ENCODE results near the gene CAMSAP2. TPM values are rescaled to one million over a fixed set of nuclear protein-coding genes. Genes with fewer than 3 reads are reported as not detected.

The CAMSAP2 gene
- total and polyA plus RNA-seq, 12 donors: 7.0 to 47.1 (median 38.1) TPM

DNA sequence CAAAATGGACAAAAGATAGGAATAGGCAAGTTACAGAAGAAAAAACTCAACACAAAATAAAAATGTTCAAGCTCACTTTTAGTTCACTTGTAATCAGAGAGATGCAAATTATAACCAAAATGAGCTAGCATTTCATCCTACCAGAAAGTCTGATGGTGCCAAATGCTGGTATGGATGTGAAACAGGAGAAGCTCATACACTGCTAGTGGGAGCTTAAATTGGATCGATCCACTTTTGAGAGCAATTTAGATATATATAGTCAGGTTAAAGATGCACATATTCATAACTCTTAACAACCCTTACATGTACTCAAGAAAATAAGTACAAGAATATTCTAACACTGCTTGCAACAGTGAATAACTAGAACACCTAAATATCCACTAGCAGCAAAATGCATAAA lies 18.5 kb upstream of the CAMSAP2 start:
- TF ChIP-seq, protein P1, sequence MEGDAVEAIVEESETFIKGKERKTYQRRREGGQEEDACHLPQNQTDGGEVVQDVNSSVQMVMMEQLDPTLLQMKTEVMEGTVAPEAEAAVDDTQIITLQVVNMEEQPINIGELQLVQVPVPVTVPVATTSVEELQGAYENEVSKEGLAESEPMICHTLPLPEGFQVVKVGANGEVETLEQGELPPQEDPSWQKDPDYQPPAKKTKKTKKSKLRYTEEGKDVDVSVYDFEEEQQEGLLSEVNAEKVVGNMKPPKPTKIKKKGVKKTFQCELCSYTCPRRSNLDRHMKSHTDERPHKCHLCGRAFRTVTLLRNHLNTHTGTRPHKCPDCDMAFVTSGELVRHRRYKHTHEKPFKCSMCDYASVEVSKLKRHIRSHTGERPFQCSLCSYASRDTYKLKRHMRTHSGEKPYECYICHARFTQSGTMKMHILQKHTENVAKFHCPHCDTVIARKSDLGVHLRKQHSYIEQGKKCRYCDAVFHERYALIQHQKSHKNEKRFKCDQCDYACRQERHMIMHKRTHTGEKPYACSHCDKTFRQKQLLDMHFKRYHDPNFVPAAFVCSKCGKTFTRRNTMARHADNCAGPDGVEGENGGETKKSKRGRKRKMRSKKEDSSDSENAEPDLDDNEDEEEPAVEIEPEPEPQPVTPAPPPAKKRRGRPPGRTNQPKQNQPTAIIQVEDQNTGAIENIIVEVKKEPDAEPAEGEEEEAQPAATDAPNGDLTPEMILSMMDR (IDR thresholded peaks at IDR 0.05): no peak
- no peaks in the 10 kb centered on the region for H3K4me1 ChIP-seq
- H3K4me3 ChIP-seq: no peak overlapping the region
- H3K27me3 ChIP-seq: peaks cover 0 to 4% (median 0%) of the 10 kb centered on the region in 7 donors
- no peaks in the 10 kb centered on the region for H3K9me3 ChIP-seq
- intact Hi-C loops (cut with DNase I): no loop called here
- H3K36me3 ChIP-seq: no peaks in the 10 kb centered on the region
- DNase-seq: no peak
- WGBS, 2 donors: 86 to 87% methylated on average over 1 of the region's 1 CpG
- no peak for ATAC-seq
- H3K27ac ChIP-seq: no peak overlapping the region

DNA sequence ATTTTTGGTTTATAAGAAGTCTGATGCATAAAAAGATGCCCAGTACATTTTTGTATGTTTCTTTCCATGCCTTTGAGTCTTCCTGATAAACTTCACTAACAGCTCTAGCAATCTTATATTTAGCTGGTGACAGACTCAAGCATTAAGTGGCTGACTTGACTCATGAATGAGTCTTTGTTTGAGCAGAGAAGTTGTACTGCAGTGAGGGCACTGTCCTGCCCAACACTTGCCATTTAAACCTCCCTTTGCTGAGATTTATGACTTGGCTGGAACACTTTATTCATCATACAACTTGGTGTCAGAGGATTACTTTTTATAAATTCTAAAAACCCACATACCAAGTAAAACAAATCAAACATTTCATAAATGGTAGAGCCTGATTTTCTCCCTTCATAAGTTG lies 14.6 kb upstream of the CAMSAP2 start:
- H3K36me3 ChIP-seq: no peaks in the 10 kb centered on the region
- H3K4me3 ChIP-seq: no peak overlapping the region
- no peak overlapping the region for H3K27ac ChIP-seq
- H3K4me1 ChIP-seq: no peaks in the 10 kb centered on the region
- ATAC-seq (no peak), DNase-seq (no peak)
- no peaks in the 10 kb centered on the region for H3K9me3 ChIP-seq
- TF ChIP-seq, protein P1 (IDR thresholded peaks at IDR 0.05): no peak
- H3K27me3 ChIP-seq: no peaks in the 10 kb centered on the region
- intact Hi-C loops (cut with DNase I): no loop called here

DNA sequence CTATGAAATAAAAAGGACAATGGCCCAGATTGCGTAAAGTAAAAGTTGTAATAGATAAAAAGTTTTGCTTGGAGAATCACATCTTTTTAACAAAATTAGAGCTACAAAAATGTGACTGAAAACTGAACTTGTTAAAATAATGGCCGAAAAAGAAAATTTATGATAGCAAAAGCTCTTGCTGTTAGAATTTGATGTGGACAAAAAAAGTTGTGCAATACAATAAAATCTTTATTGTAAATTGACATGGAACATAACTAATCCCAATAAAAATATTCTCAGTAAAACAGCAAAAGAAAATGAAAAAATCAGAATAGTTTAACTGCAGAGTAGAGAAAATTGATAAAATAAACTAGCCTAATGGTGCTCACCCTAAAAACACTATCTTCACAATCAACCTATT lies 11.4 kb upstream of the CAMSAP2 start:
- ATAC-seq: no peak
- TF ChIP-seq, protein P1 (IDR thresholded peaks at IDR 0.05): no peak
- H3K4me3 ChIP-seq: no peak overlapping the region
- H3K27me3 ChIP-seq: no peaks in the 10 kb centered on the region
- H3K4me1 ChIP-seq: peaks cover 0 to 6% (median 0%) of the 10 kb centered on the region in 9 donors
- H3K27ac ChIP-seq: no peak overlapping the region
- no peaks in the 10 kb centered on the region for H3K9me3 ChIP-seq
- DNase-seq: no peak
- intact Hi-C loops (cut with DNase I): no loop called here
- 64 to 96% methylated on average over 2 of the region's 2 CpGs for WGBS, 2 donors
- no peaks in the 10 kb centered on the region for H3K36me3 ChIP-seq

DNA sequence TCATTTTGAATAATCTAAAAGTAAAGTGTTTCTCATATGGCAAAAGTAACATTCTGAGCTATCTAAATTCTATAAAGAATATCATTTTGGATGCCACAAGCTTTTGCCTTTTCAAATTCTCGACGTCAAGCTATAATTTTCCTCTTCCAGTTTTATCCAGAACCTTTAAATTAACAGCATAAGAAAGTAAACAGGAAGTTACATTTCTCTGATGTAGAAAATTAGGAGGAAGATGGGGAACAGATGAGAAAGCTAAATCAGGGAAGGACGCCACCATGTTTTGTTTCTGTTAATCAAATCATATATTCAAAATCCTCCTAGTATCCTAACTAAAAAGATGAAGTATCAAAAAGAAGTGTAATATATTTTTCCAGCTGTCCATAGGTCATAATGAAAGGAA lies 8.8 kb upstream of the CAMSAP2 start:
- DNase-seq (no peak), ATAC-seq (no peak)
- H3K4me3 ChIP-seq: no peak overlapping the region
- intact Hi-C loops (cut with DNase I): loop anchor here in 1 of 10 donors (10.0 kb wide), 1 partner anchor 55 kb away; no protein-coding TSS in a partner anchor
- no peaks in the 10 kb centered on the region for H3K36me3 ChIP-seq
- TF ChIP-seq, protein P1 (IDR thresholded peaks at IDR 0.05): no peak
- no peaks in the 10 kb centered on the region for H3K27me3 ChIP-seq
- peak overlapping the region in 5 of 10 donors; percentile 3 to 39 (median 17) for H3K27ac ChIP-seq
- H3K9me3 ChIP-seq: no peaks in the 10 kb centered on the region
- peaks cover 0 to 6% (median 0%) of the 10 kb centered on the region in 9 donors for H3K4me1 ChIP-seq
- WGBS, 2 donors: 46 to 63% methylated on average over 3 of the region's 3 CpGs
